Spleen (tissue), 7 donors: Measurements from ENCODE around the gene PCDHGB5.

Experiments
- CTCF ChIP-seq, 11 experiments: fragments of 200-600 bp in 7 of 11; fragments of 450-650 bp in 4 of 11; sonication (generic) in 4 of 11; IDR thresholded peaks in 8 of 11; conservative IDR thresholded peaks in 3 of 11; 1 replicate in 7 of 11; 2 replicates in 4 of 11; pipeline versions ENCODE4 v1.4.0 to v1.8.0; 2016 to 2021; ENCODE audit warnings: antibody characterized with exemption in 11 of 11, inconsistent platforms in 4 of 11, mild to moderate bottlenecking in 1 of 11
- POLR2A ChIP-seq, 3 donors: fragments of 450-650 bp; IDR thresholded peaks; one replicate each; pipeline ENCODE4 v1.5.1; 2017; ENCODE audit warnings: antibody characterized with exemption in 3 of 3, mild to moderate bottlenecking in 1 of 3
- donor health status: DM: no; HTN: no; CAD: no; lungs with moderate emphysema.
- donor health status: DM: no; HTN: no; CAD: no.
- donor health status: DM: no; HTN: no; CAD: no.

- TF ChIP-seq CTCF (IDR thresholded peaks at IDR 0.05 in 8 of 11, conservative IDR thresholded peaks at IDR 0.05 in 3 of 11) (no peak), POLR2A (IDR thresholded peaks at IDR 0.05) (no peak)
These were observed 40.8 kb upstream of the PCDHGB5 start for GRCh38 chr5:141356950-141357349.
